Fibroblast of lung (primary cell): ENCODE measurements around the gene RMDN2. TPM values are rescaled to one million over a fixed set of nuclear protein-coding genes. Genes with fewer than 3 reads are reported as not detected.

Experiments
- DNase-seq, 2 donors: peaks; one replicate each; pipeline versions ENCODE4 v3.0.0 to v3.0.0-alpha.2; 2010; ENCODE audit warnings: low read depth in 2 of 2
- H2AFZ ChIP-seq: 2 replicates; pipeline ENCODE4 v1.5.1; 2012; ENCODE audit warnings: low read length, control low read depth, inconsistent platforms
- H3K27ac ChIP-seq: 2 replicates; pipeline ENCODE4 v1.5.1; 2011; ENCODE audit warnings: low read length, control low read depth; ENCODE audit not compliant: insufficient read depth
- H3K27me3 ChIP-seq: 2 replicates; pipeline ENCODE4 v1.5.1; 2011; ENCODE audit warnings: mild to moderate bottlenecking, low read length; ENCODE audit not compliant: control insufficient read depth, insufficient read depth
- H3K36me3 ChIP-seq: 2 replicates; pipeline ENCODE4 v1.5.1; 2011; ENCODE audit warnings: low read length; ENCODE audit not compliant: control insufficient read depth, insufficient read depth
- H3K4me1 ChIP-seq: 2 replicates; pipeline ENCODE4 v1.5.1; 2011; ENCODE audit warnings: low read length; ENCODE audit not compliant: control insufficient read depth, insufficient read depth; ENCODE audit errors: extremely low read depth
- H3K4me2 ChIP-seq: 2 replicates; pipeline ENCODE4 v1.5.1; 2011; ENCODE audit warnings: low read length, control low read depth; ENCODE audit not compliant: insufficient read depth; ENCODE audit errors: extremely low read depth
- H3K4me3 ChIP-seq, 4 experiments: fragments of 200-600 bp in 1 of 4; sonication (generic) in 1 of 4; replicated peaks in 1 of 4; 2 replicates each; pipeline ENCODE4 v1.5.1; 2011 to 2016; ENCODE audit warnings: low read length in 4 of 4, low read depth in 3 of 4, mild to moderate bottlenecking in 3 of 4, control low read depth in 2 of 4, inconsistent platforms in 1 of 4, mixed read lengths in 1 of 4; ENCODE audit not compliant: insufficient read depth in 1 of 4; ENCODE audit errors: control extremely low read depth in 1 of 4
- H3K79me2 ChIP-seq: 2 replicates; pipeline ENCODE4 v1.5.1; 2012; ENCODE audit warnings: mild to moderate bottlenecking, low read length, inconsistent platforms; ENCODE audit not compliant: control insufficient read depth, insufficient read depth
- H3K9ac ChIP-seq: 2 replicates; pipeline ENCODE4 v1.5.1; 2011; ENCODE audit warnings: mild to moderate bottlenecking, low read length, control low read depth; ENCODE audit not compliant: insufficient read depth
- H3K9me3 ChIP-seq: 2 replicates; pipeline ENCODE4 v1.5.1; 2012; ENCODE audit warnings: low read depth, low read length; ENCODE audit not compliant: control insufficient read depth, insufficient read depth
- H4K20me1 ChIP-seq: 2 replicates; pipeline ENCODE4 v1.5.1; 2011; ENCODE audit warnings: low read length; ENCODE audit not compliant: control insufficient read depth, insufficient read depth; ENCODE audit errors: extremely low read depth
- CTCF ChIP-seq, 2 donors: IDR thresholded peaks in 1 of 2; conservative IDR thresholded peaks in 1 of 2; 1 replicate in 1 of 2; 2 replicates in 1 of 2; pipeline ENCODE4 v1.5.1; 2011 to 2012; ENCODE audit warnings: low read length in 2 of 2, control low read depth in 1 of 2, inconsistent platforms in 1 of 2, low read depth in 1 of 2, mild to moderate bottlenecking in 1 of 2
- EZH2 ChIP-seq: IDR thresholded peaks from 2 replicates; pipeline ENCODE4 v1.5.1; 2012; ENCODE audit warnings: low read length, control low read depth, mild to moderate bottlenecking; ENCODE audit errors: missing control alignments
- polyA plus RNA-seq, 2 donors: library from polyadenylated mRNA; depleted of rRNA in 1 of 2; stranded (reverse) in 1 of 2; unstranded in 1 of 2; fragments of >200 nt; gene quantifications; 2 replicates each; pipeline ENCODE4 v1.2.1, GENCODE V29; 2011 to 2012; ENCODE audit warnings: missing spikeins in 1 of 2
- total RNA-seq: library from RNA; depleted of rRNA; stranded (reverse); fragments of >200 nt; gene quantifications from 2 replicates; pipeline ENCODE4 v1.2.1, GENCODE V29; 2014

RMDN2 gene
- total and polyA plus RNA-seq, 2 donors (not counting 1 experiment from before 2014, with no cell fraction given), result 5.4 to 9.2 TPM

- Histone ChIP-seq H3K79me2 (no peaks in the 10 kb centered on the region), H3K9me3 (no peaks in the 10 kb centered on the region), H3K4me2 (no peak overlapping the region), H3K4me1 (no peaks in the 10 kb centered on the region), H3K27me3 (peaks cover 2% of the 10 kb centered on the region), H3K9ac (no peak overlapping the region), H3K36me3 (no peaks in the 10 kb centered on the region), H3K4me3 (no peak overlapping the region), H3K27ac (no peak overlapping the region), H4K20me1 (no peaks in the 10 kb centered on the region), H2AFZ (no peak overlapping the region)
- TF ChIP-seq CTCF (conservative IDR thresholded peaks at IDR 0.05 in 1 of 2, IDR thresholded peaks at IDR 0.05 in 1 of 2; ENCODE audit: low read depth in 1 of 2, low read length in 2 of 2) (no peak), EZH2 (no peak)
- DNase-seq, result no peak
Observed at GRCh38 chr2:37895140-37895539, 29.9 kb upstream of the RMDN2 start.

DNA sequence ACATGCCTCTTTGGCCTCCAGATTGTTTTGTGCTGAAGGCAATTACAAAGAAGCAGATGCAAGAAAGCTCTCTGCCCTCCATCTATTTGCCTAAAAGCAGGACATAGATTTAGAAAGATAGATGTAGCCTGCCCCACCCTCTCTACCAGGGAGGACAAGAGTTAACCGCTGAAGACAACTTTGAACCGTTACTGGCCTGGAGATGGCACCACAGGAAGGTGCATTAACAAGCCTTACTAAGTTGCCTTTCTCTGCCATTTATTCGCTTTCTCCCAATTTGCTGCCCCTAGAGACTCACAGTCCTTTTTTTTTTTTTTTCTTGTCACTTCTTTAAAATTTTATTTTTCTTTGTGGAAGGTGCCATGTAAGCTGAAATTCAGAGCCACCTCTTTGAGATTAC lies 28.8 kb upstream of the RMDN2 start:
- Histone ChIP-seq H3K27me3 (peaks cover 2% of the 10 kb centered on the region), H4K20me1 (no peaks in the 10 kb centered on the region), H2AFZ (no peak overlapping the region), H3K9ac (no peak overlapping the region), H3K4me2 (no peak overlapping the region), H3K4me3 (no peak overlapping the region), H3K27ac (no peak overlapping the region), H3K79me2 (no peaks in the 10 kb centered on the region), H3K9me3 (no peaks in the 10 kb centered on the region), H3K36me3 (no peaks in the 10 kb centered on the region), H3K4me1 (no peaks in the 10 kb centered on the region)
- DNase-seq, result no peak
- no peak for TF ChIP-seq EZH2
- TF ChIP-seq CTCF (conservative IDR thresholded peaks at IDR 0.05 in 1 of 2, IDR thresholded peaks at IDR 0.05 in 1 of 2; ENCODE audit: low read depth in 1 of 2, low read length in 2 of 2), result no peak

GRCh38 chr2:37897511-37897910 lies 27.6 kb upstream of the RMDN2 start:
- Histone ChIP-seq H3K4me2 (no peak overlapping the region), H3K4me3 (no peak overlapping the region), H3K9me3 (no peaks in the 10 kb centered on the region), H3K36me3 (no peaks in the 10 kb centered on the region), H4K20me1 (no peaks in the 10 kb centered on the region), H3K9ac (no peak overlapping the region), H2AFZ (no peak overlapping the region), H3K27me3 (peaks cover 2% of the 10 kb centered on the region), H3K79me2 (no peaks in the 10 kb centered on the region), H3K27ac (no peak overlapping the region), H3K4me1 (no peaks in the 10 kb centered on the region)
- no peak for TF ChIP-seq EZH2
- DNase-seq, result no peak
